GM12878 (cell line): ENCODE data around the gene HMGB1. TPM values are rescaled to one million over a fixed set of nuclear protein-coding genes. Genes with fewer than 3 reads are reported as not detected.

Experiments
- CREB1 ChIP-seq: IDR thresholded peaks from 2 replicates; pipeline ENCODE4 v1.6.1; 2012; ENCODE audit warnings: low read depth, mild to moderate bottlenecking, inconsistent platforms
- ELK1 ChIP-seq: IDR thresholded peaks from 2 replicates; pipeline ENCODE4 v1.6.1; 2012; ENCODE audit warnings: low read depth, low read length, improper control_type of control experiment
- FOS ChIP-seq: IDR thresholded peaks from 3 replicates; pipeline ENCODE4 v1.6.1; 2011; ENCODE audit warnings: borderline replicate concordance; ENCODE audit not compliant: insufficient read length; ENCODE audit errors: extremely low read depth
- IKZF2 ChIP-seq, 2 experiments: fragments of 450-650 bp; IDR thresholded peaks; 2 replicates each; pipeline ENCODE4 v1.6.1; 2017; ENCODE audit warnings: mild to moderate bottlenecking in 2 of 2, moderate library complexity in 2 of 2
- IRF4 ChIP-seq: IDR thresholded peaks from 2 replicates; pipeline ENCODE4 v1.6.1; 2011; ENCODE audit warnings: low read depth, low read length
- NKRF ChIP-seq: fragments of 450-650 bp; conservative IDR thresholded peaks from 2 replicates; pipeline ENCODE4 v1.6.1; 2017; ENCODE audit warnings: mild to moderate bottlenecking, moderate library complexity
- PAX5 ChIP-seq: IDR thresholded peaks from 2 replicates; pipeline ENCODE4 v1.6.1; 2011; ENCODE audit warnings: low read depth, low read length, borderline replicate concordance
- POLR2AphosphoS2 ChIP-seq: IDR thresholded peaks from 2 replicates; pipeline ENCODE4 v1.6.1; 2011; ENCODE audit warnings: low read depth, mild to moderate bottlenecking, low read length, improper control_type of control experiment, moderate library complexity
- REST ChIP-seq: IDR thresholded peaks from 2 replicates; pipeline ENCODE4 v1.6.1; 2012; ENCODE audit warnings: mild to moderate bottlenecking, low read depth, low read length
- SPI1 ChIP-seq: IDR thresholded peaks from 2 replicates; pipeline ENCODE4 v1.6.1; 2011; ENCODE audit warnings: low read depth, mild to moderate bottlenecking, low read length, moderate library complexity, borderline replicate concordance; ENCODE audit not compliant: insufficient read depth
- TAF1 ChIP-seq: IDR thresholded peaks from 2 replicates; pipeline ENCODE4 v1.6.1; 2011; ENCODE audit warnings: mild to moderate bottlenecking, low read depth, low read length, borderline replicate concordance
- TCF12 ChIP-seq: IDR thresholded peaks from 2 replicates; pipeline ENCODE4 v1.6.1; 2011; ENCODE audit warnings: low read depth, mild to moderate bottlenecking, low read length
- polyA plus RNA-seq, 11 experiments: library from polyadenylated mRNA; depleted of rRNA in 4 of 11; unstranded in 6 of 11; stranded (reverse) in 5 of 11; fragments of >200 nt; fragmentation: Nextera tagmentation in 4 of 11; fragmentation: Illumina TruSeq in 1 of 11; extraction: Ambion mirVana in 4 of 11; extraction: Trizol in 1 of 11; gene quantifications; 1 replicate in 1 of 11; 2 replicates in 10 of 11; pipeline versions ENCODE4 v1.2.1 to v1.2.3, GENCODE V29; 2011 to 2016; ENCODE audit warnings: inconsistent platforms in 2 of 11, missing spikeins in 2 of 11, low read depth in 1 of 11
- total RNA-seq, 4 experiments: library from RNA; depleted of rRNA in 3 of 4; stranded (reverse); fragments of >200 nt in 3 of 4; fragmentation: Illumina TruSeq in 1 of 4; extraction: Trizol in 1 of 4; gene quantifications; 2 replicates each; pipeline versions ENCODE4 v1.2.1 to v1.2.3, GENCODE V29; 2013 to 2021
- TF ChIP-seq, protein P1 (sequence below): fragments of 450-650 bp; IDR thresholded peaks from 2 replicates; pipeline ENCODE4 v1.6.1; 2018; ENCODE audit warnings: borderline replicate concordance, mild to moderate bottlenecking; ENCODE audit not compliant: partially characterized antibody
- TF ChIP-seq, protein P2 (sequence below), 3 experiments: IDR thresholded peaks in 2 of 3; conservative IDR thresholded peaks in 1 of 3; 2 replicates each; pipeline ENCODE4 v1.5.1; 2011; ENCODE audit warnings: low read depth in 3 of 3, low read length in 3 of 3, mild to moderate bottlenecking in 3 of 3, control low read depth in 2 of 3, moderate library complexity in 2 of 3, inconsistent platforms in 1 of 3, mixed read lengths in 1 of 3; ENCODE audit not compliant: control insufficient read depth in 2 of 3, insufficient read depth in 1 of 3; ENCODE audit errors: extremely low read depth in 1 of 3
- TF ChIP-seq, protein P3 (sequence below): fragments of 450-650 bp; IDR thresholded peaks from 2 replicates; pipeline ENCODE4 v1.6.1; 2017; ENCODE audit warnings: mild to moderate bottlenecking, low read depth, inconsistent platforms; ENCODE audit not compliant: poor library complexity, severe bottlenecking

HMGB1 gene
- total and polyA plus RNA-seq, 10 of the 15 experiments (the other 5 are each of a cell fraction or from before 2014, with no cell fraction given) = 365 to 2,529 (median 1,396) TPM

- TF ChIP-seq, protein P1, sequence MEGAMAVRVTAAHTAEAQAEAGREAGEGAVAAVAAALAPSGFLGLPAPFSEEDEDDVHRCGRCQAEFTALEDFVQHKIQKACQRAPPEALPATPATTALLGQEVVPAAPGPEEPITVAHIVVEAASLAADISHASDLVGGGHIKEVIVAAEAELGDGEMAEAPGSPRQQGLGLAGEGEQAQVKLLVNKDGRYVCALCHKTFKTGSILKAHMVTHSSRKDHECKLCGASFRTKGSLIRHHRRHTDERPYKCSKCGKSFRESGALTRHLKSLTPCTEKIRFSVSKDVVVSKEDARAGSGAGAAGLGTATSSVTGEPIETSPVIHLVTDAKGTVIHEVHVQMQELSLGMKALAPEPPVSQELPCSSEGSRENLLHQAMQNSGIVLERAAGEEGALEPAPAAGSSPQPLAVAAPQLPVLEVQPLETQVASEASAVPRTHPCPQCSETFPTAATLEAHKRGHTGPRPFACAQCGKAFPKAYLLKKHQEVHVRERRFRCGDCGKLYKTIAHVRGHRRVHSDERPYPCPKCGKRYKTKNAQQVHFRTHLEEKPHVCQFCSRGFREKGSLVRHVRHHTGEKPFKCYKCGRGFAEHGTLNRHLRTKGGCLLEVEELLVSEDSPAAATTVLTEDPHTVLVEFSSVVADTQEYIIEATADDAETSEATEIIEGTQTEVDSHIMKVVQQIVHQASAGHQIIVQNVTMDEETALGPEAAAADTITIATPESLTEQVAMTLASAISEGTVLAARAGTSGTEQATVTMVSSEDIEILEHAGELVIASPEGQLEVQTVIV = no peak
- TF ChIP-seq, protein P2, sequence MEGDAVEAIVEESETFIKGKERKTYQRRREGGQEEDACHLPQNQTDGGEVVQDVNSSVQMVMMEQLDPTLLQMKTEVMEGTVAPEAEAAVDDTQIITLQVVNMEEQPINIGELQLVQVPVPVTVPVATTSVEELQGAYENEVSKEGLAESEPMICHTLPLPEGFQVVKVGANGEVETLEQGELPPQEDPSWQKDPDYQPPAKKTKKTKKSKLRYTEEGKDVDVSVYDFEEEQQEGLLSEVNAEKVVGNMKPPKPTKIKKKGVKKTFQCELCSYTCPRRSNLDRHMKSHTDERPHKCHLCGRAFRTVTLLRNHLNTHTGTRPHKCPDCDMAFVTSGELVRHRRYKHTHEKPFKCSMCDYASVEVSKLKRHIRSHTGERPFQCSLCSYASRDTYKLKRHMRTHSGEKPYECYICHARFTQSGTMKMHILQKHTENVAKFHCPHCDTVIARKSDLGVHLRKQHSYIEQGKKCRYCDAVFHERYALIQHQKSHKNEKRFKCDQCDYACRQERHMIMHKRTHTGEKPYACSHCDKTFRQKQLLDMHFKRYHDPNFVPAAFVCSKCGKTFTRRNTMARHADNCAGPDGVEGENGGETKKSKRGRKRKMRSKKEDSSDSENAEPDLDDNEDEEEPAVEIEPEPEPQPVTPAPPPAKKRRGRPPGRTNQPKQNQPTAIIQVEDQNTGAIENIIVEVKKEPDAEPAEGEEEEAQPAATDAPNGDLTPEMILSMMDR (IDR thresholded peaks at IDR 0.05 in 2 of 3, conservative IDR thresholded peaks at IDR 0.05 in 1 of 3; ENCODE audit: control insufficient read depth in 2 of 3, extremely low read depth in 1 of 3, insufficient read depth in 1 of 3, low read depth in 3 of 3, low read length in 3 of 3) = peak in 2 of 3 experiments; percentile 26 to 31; a peak in 2 of 6 replicates
- no peak for TF ChIP-seq PAX5
- TF ChIP-seq, protein P3, sequence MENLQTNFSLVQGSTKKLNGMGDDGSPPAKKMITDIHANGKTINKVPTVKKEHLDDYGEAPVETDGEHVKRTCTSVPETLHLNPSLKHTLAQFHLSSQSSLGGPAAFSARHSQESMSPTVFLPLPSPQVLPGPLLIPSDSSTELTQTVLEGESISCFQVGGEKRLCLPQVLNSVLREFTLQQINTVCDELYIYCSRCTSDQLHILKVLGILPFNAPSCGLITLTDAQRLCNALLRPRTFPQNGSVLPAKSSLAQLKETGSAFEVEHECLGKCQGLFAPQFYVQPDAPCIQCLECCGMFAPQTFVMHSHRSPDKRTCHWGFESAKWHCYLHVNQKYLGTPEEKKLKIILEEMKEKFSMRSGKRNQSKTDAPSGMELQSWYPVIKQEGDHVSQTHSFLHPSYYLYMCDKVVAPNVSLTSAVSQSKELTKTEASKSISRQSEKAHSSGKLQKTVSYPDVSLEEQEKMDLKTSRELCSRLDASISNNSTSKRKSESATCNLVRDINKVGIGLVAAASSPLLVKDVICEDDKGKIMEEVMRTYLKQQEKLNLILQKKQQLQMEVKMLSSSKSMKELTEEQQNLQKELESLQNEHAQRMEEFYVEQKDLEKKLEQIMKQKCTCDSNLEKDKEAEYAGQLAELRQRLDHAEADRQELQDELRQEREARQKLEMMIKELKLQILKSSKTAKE = no peak
- TF ChIP-seq REST = no peak
- TF ChIP-seq IKZF2 (IDR thresholded peaks at IDR 0.05) = peak in 1 of 2 experiments; percentile 16; a peak in 2 of 4 replicates
- 0 out of 2 replicates have a peak, but pooled peaks have one; percentile 35 for TF ChIP-seq TCF12
- no peak for TF ChIP-seq NKRF
- TF ChIP-seq SPI1 = peak; percentile 59; the same call in 1 of the 2 replicates
- no peak for TF ChIP-seq CREB1
- no peak for TF ChIP-seq POLR2AphosphoS2
- no peak for TF ChIP-seq TAF1
- TF ChIP-seq FOS = no peak
- no peak for TF ChIP-seq IRF4
- no peak for TF ChIP-seq ELK1
Measured at GRCh38 chr13:30453727-30454126, 12.0 kb downstream of the HMGB1 start (continued).
